CD1c-positive myeloid dendritic cell (primary cell): ENCODE measurements around the gene VWC2L.
A peak's percentile ranks its signal among the peaks of the same experiment; 100 is the strongest.

Experiments used
- DNase-seq: peaks from one replicate; pipeline ENCODE4 v3.0.0-alpha.2; 2016; ENCODE audit errors: extremely low spot score

Gene VWC2L

DNA sequence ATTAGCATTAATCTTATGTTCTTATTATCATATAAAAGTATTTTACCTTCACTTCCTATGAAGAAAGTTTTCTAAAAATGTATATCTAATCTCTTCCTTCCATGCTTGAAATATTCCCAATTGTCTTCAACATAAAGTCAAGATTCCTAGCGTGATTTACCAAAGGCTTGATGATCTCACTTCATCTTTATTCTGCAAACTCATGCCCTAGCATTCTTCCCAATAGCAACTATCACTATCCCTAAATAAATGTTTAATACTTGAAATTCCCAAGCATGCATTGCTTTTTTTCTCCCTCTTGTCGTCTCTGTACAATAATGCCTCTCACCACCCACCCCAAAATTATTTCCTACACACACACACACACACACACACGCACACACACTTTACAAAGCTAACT is 125.8 kb downstream of the VWC2L start:
- no peak for DNase-seq

DNA sequence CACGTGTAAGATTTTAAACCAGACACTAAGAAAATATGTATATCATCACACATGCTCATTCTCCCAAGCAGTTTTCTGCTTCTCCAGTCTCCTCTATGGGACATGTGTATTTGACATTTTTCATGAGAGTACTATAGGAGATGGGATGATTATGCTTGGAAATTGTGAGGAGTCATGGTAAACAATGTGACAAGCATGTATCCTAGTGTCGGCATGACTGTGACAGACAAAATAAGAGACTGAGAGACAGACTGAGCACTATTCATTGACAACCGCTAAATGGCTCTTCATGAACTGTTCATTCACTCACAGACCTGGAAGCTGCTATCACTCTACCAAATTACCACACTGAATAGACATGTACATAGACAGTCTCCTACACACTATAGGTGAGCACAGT is 127.1 kb downstream of the VWC2L start:
- no peak for DNase-seq

DNA sequence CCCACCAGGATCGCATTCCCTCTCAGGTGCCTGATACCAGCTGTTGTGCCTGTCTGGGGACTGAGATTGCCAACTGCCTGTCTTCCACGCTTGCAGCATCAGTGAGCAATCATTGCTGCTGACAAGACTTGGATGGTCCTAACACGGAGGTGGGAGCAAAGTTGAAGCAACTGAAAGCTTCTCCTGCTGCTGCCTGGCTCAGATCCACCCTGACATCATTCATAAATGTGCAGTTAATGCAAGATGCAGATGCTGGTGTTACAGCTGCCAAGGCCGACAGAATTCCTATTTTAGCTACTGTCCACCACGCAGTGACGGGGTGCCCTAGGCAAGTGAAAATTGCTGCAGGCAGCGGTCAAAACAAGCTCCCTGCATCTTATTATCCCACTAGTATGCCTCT is 131.4 kb downstream of the VWC2L start:
- DNase-seq: no peak

- DNase-seq: no peak
Observed at GRCh38 chr2:214542866-214543265, 132.0 kb downstream of the VWC2L start.

DNA sequence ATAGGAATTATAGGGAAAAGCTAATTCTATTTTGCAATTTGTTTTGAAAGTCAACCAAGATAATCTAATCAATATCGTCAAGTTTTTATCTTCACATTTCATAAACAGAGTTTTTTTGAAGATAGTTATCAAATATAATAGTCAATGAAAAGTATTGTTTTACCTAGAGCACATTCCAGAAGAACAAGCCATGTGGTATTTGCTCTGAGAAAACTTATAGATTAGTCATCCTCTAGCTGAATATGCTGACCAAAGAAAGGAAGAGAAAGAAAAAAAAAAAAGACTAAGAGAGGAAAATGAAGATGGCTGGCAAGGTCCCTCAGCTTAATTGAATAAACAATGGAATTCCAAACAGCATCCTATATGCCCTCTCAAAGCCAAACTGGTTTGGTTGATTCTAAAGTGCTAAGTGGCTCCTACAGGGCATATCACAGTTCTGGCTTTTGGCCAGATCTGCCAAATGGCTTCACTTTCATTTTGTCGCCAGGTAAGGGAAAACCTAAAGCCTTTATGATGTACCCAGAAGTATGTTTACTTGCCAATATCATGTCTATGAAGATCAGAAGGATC is 132.6 kb downstream of the VWC2L start:
- DNase-seq: no peak

GRCh38 chr2:214545898-214546542 is 135.2 kb downstream of the VWC2L start:
- DNase-seq: no peak

DNA sequence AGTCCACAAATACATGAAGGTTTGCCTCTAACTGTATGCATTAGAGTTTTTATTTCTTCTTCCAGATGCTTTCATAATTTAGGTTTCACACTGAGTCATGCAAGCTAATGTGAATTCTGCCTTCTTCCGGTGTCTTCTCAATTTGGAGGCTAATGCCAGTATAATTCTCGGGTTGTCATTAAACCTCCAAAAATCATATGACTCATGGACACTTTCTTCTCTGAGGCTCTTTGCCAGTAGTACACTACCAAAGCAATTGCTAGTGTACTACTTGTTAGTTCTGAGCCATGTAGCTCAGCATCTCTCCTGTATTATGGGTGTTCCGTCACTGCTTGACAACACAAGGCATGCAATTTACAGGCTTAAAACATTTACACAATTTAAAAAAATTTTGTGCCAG is 137.1 kb downstream of the VWC2L start:
- no peak for DNase-seq

DNA sequence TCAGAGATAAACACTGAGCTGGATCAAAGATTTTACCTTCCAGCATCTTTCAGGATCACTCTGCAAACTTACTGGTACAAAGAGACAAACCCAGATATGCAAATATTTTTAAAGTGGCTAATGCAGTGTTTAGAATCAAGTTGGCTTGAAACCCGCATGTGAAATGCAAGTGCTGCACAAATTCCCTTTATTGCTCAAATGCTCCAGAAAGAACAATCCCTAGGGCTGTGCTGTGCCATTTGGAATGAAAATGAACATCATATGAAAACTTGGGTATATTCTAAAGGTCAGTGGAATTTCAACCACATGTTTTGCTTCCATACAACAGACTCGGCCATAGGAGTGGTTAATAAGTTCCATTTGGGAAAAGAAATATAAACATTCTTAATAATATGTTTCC is 139.1 kb downstream of the VWC2L start:
- no peak for DNase-seq

- DNase-seq: no peak
Observed at GRCh38 chr2:214550786-214551185, 139.9 kb downstream of the VWC2L start.

- DNase-seq: no peak
Observed at GRCh38 chr2:214557884-214558283, 147.0 kb downstream of the VWC2L start.

DNA sequence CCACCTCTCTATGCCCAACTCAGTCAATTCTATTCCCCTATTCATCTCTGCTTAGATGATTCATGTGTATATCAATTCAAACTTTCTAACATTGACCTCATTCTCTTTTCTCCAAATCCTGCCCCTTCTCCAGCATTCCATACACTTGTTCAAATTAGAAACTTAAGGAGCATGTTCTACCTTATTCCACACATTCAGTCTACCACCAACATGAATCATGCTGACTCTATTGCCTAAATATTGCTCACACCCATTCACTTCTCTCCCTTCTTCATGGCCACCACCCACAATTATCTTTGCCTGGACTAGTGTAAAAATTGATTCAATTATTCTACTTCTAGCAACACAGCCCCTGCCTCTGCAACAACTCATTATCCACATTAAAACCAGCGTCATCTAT is 147.5 kb downstream of the VWC2L start:
- no peak for DNase-seq

GRCh38 chr2:214560176-214560575 is 149.3 kb downstream of the VWC2L start:
- DNase-seq: peak; percentile 36

GRCh38 chr2:214560618-214561190 is 149.8 kb downstream of the VWC2L start:
- no peak for DNase-seq

- no peak for DNase-seq
Observed at GRCh38 chr2:214565246-214565645, 154.4 kb downstream of the VWC2L start.

DNA sequence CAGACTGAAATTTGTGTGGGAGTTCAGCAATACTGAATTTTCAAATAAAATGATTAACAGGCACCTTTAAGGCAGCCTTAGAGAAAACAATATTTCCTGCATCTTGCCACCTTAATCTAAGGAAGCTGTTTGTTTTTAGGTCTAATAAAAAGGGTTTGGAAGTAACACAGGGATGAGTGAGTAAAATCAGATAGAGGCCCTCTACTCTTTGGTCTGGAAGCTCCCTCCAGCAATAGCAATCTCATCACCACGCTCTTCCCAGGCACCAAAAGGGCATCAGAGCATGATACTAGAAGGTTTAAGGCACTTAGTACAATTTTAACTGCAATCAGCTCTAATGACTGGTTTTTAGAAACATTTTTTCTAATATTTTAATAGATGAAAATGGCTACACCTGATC is 155.6 kb downstream of the VWC2L start:
- no peak for DNase-seq

DNA sequence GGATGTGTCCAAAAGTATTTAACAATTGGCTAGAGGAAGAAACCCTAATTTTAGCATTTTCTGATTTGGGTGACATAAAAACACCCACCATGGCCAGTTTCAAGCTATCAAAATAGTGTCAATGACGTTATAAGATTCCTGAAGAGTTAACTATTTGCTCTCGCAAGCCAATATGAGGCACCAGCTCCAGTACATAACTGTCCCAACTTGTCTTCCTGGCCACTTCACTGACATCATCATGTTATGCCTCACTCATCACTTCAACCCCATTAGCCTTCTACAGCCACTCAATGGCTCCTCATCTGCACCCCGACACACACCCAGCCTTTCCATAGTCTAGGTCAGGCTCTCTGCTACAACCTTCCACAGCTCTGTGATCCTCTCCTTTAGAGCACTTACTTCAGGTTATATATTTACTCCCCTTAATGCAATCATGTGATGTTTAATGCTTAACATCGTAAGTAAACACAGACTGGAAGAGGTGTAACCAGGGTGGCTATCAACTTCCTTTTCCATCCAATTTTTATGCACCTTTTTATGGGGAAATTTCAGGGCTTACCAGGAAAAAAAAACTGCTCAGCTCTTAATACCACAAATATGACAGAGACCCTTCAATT is 158.7 kb downstream of the VWC2L start:
- no peak for DNase-seq

DNA sequence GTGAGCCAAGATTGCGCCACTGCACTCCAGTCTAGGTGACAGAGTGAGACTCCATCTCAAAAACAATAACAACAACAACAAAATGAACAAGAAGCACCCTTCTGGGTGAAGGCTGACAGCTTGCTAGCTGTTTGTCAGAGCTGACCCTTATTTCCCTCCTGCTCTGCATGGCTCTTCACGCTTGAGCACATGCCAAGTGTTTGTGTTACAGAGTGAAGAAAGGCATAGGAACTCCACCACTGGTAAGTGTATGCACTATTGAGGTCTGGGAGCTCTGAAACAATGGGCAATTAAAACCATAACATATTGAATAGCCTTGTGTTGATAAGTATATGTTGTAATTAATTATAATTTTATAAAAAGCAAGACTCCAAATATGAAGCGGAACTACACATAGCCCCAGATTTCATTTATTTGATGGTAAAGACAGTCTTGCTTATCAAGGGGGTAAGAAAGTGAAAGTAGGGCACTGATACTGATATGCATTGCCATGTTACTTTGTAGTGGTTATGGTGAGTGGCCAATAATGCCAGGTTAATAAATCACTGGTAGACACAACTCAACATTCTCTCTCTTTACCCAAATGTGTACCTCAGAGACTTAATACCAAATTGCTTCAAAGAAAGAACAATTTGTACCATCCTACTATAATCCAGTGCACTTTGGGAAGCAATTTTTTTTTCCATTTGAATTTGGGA is 163.4 kb downstream of the VWC2L start:
- DNase-seq: no peak

DNA sequence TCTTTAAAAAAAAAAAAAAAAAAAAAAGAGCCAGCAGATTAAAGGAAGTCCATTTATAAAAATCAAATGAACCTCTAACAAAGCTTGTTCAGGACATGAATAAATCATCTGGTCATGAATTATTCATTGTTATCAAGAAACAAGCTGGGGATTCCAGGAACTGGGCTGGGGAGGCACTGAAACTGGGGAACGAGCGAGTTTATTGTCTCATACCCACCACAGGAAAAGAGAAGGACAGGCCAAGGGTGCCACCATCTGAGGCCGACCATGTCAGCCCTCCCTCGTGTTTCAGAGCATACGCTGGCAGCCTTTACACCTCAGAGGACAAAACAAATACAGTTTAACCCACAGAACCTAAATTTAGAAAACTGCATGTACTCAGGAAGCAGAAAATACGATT is 164.2 kb downstream of the VWC2L start:
- no peak for DNase-seq

DNA sequence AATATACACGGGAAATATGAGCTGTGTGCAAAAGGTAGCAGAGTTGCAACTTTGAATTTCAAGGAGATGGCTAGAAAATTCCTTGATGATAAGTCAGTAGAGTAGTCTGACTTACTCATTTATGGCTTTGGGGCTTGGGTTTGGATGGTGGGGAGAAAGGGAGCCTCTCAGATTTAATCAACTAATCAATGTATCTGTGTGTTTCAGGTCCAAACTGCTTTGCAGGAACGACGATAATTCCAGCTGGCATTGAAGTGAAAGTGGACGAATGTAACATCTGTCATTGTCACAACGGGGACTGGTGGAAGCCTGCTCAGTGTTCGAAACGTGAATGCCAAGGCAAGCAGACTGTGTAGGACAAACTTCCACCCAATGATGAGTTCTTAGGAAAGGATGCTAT is 164.6 kb downstream of the VWC2L start:
- DNase-seq: no peak

DNA sequence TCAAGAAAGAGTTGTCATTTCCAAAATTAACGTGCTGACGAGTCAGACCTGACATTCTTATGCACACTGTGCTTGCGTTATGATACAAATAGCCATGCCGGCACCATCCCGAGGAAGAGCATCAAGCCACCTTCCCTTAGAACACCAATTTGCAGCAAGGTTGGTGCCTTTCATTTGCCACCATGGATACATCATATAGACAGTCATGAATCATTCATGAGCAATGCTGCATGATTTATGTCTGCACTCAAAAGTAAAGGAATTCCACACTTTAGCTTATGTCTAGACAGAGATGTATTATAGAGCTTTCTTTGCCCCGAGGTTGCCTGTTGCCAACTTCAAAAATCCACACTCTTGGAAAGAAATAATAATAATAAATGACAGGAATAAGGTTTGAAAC is 166.9 kb downstream of the VWC2L start:
- DNase-seq: no peak

GRCh38 chr2:214578442-214578841 is 167.6 kb downstream of the VWC2L start:
- no peak for DNase-seq

GRCh38 chr2:214579035-214579434 is 168.2 kb downstream of the VWC2L start:
- no peak for DNase-seq

- DNase-seq: no peak
Observed at GRCh38 chr2:214587442-214587841, 176.6 kb downstream of the VWC2L start.
